ENCODE measurements around the gene MMP24. TPM values are rescaled to one million over a fixed set of nuclear protein-coding genes. Genes with fewer than 3 reads are reported as not detected.

The MMP24 gene
- total and polyA plus RNA-seq, 4 donors, result 0.09 to 0.75 (median 0.42) TPM

DNA sequence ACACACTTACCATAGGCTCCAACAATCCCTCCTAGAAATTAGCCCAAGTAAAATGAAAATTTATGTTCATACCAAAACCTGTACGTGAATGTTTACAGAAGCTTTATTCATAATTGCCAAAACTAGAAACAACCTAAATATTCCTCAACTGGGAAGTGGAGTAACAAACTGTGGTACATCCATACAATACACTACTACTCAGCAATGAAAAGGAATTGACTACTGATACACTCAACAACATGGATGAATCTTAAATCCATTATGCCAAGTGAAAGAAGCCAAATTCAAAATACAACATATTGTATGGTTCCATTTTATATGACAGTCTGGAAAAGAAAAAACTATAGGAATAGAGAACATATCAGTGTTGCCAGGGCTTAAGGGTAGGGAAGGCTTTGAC lies 19.7 kb upstream of the MMP24 start:
- DNase-seq (ENCODE audit: low spot score), result no peak
- H3K27ac ChIP-seq (ENCODE audit: low read depth in 1 of 2, low read length in 2 of 2), result peak overlapping the region in 1 of 2 donors; percentile 5
- no peaks in the 10 kb centered on the region for H3K27me3 ChIP-seq (ENCODE audit: control insufficient read depth in 4 of 4, insufficient read depth in 4 of 4, low read length in 3 of 4)
- 99% methylated on average over 1 of the region's 1 CpG for whole genome bisulfite sequencing
- no peak overlapping the region for H3K9ac ChIP-seq (ENCODE audit: low read depth in 1 of 2, low read length in 2 of 2)
- H3K4me1 ChIP-seq (ENCODE audit: control insufficient read depth in 4 of 4, insufficient read depth in 4 of 4, low read length in 3 of 4), result peaks cover 0 to 9% (median 5%) of the 10 kb centered on the region in 4 donors
- H3K36me3 ChIP-seq (ENCODE audit: control insufficient read depth in 4 of 4, insufficient read depth in 3 of 4, low read depth in 1 of 4, low read length in 3 of 4), result no peaks in the 10 kb centered on the region
- TF ChIP-seq HNF4G (IDR thresholded peaks at IDR 0.05), result no peak
- no peak for TF ChIP-seq FOXA2 (IDR thresholded peaks at IDR 0.05)
- TF ChIP-seq CTCF (IDR thresholded peaks at IDR 0.05; ENCODE audit: low read depth, low read length, missing input control), result no peak
- TF ChIP-seq SP1 (IDR thresholded peaks at IDR 0.05), result no peak
- TF ChIP-seq TAF1 (conservative IDR thresholded peaks at IDR 0.05), result no peak
- no peak for TF ChIP-seq ZBTB33 (IDR thresholded peaks at IDR 0.05)
- no peak for TF ChIP-seq NR2F2 (IDR thresholded peaks at IDR 0.05)
- no peak for TF ChIP-seq EGR1 (IDR thresholded peaks at IDR 0.05; ENCODE audit: low read depth in 2 of 2)
- H3K4me3 ChIP-seq (ENCODE audit: low read depth in 1 of 3, low read length in 3 of 3), result no peak overlapping the region
- H3K9me3 ChIP-seq (ENCODE audit: control insufficient read depth in 4 of 4, low read length in 3 of 4), result no peaks in the 10 kb centered on the region

DNA sequence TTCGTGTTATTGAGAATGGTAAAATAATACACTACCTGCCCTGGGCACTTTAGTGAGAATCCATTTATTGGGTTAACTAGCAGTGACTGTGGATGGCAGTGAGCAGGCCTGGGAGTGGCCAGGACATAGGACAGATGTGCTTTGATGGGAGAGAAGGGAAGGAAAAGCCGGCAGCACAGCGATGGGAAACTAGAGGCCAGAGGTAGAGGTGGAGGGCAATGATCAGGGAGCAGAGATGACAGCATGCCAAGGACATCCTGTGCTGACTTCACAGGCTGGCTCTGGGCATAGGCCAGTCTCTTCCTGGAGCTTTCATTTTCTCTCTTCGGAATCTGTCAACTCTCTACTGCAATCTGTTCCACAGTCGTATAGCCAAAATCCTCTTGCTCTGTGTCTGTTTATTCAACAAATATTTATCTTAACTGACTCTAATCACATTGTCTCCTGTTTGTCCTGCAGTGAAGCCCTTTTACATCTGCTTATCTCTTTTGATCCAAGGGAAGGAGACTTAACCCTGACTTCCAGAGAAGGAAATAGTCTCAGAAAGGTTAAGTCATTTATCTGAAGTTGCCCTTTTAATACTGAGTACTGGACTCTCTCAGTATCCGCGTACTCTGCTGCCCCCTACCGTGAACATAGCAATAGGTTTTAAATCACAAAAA lies 18.4 kb upstream of the MMP24 start:
- H3K4me3 ChIP-seq (ENCODE audit: low read depth in 1 of 3, low read length in 3 of 3), result peak overlapping the region in 2 of 3 donors; percentile 4 to 17
- H3K9ac ChIP-seq (ENCODE audit: low read depth in 1 of 2, low read length in 2 of 2), result peak overlapping the region in 1 of 2 donors; percentile 41
- WGBS, result 11% methylated on average over 8 of the region's 8 CpGs

More for the DNA sequence above, 18.4 kb upstream of the MMP24 start:
- Histone ChIP-seq H3K4me1 (ENCODE audit: control insufficient read depth in 4 of 4, insufficient read depth in 4 of 4, low read length in 3 of 4) (peaks cover 0 to 9% (median 5%) of the 10 kb centered on the region in 4 donors), H3K36me3 (ENCODE audit: control insufficient read depth in 4 of 4, insufficient read depth in 3 of 4, low read depth in 1 of 4, low read length in 3 of 4) (no peaks in the 10 kb centered on the region), H3K9me3 (ENCODE audit: control insufficient read depth in 4 of 4, low read length in 3 of 4) (no peaks in the 10 kb centered on the region), H3K27ac (ENCODE audit: low read depth in 1 of 2, low read length in 2 of 2) (peak overlapping the region; percentile 63 to 66), H3K27me3 (ENCODE audit: control insufficient read depth in 4 of 4, insufficient read depth in 4 of 4, low read length in 3 of 4) (no peaks in the 10 kb centered on the region)
- TF ChIP-seq RAD21 (IDR thresholded peaks at IDR 0.05), result peak; percentile 87 to 92
- TF ChIP-seq JUND (IDR thresholded peaks at IDR 0.05), result peak; percentile 83 to 87
- TF ChIP-seq REST (IDR thresholded peaks at IDR 0.05), result peak; percentile 47
- peak; percentile 82 for TF ChIP-seq CTCF (IDR thresholded peaks at IDR 0.05; ENCODE audit: low read depth, low read length, missing input control)
- no peak for TF ChIP-seq FOXA2 (IDR thresholded peaks at IDR 0.05)
- TF ChIP-seq FOXA1 (IDR thresholded peaks at IDR 0.05), result peak; percentile 60
- peak; percentile 63 for TF ChIP-seq TAF1 (conservative IDR thresholded peaks at IDR 0.05)
- TF ChIP-seq HNF4G (IDR thresholded peaks at IDR 0.05), result peak; percentile 77
- peak; percentile 98 for TF ChIP-seq SP1 (IDR thresholded peaks at IDR 0.05)
- TF ChIP-seq RXRA (IDR thresholded peaks at IDR 0.05), result peak; percentile 94 to 95
- TF ChIP-seq MAX (IDR thresholded peaks at IDR 0.05), result peak; percentile 98
- peak; percentile 89 for TF ChIP-seq ZBTB33 (IDR thresholded peaks at IDR 0.05)
- TF ChIP-seq EGR1 (IDR thresholded peaks at IDR 0.05; ENCODE audit: low read depth in 2 of 2), result peak; percentile 78 to 90
- peak; percentile 92 to 93 for TF ChIP-seq HNF4A (conservative IDR thresholded peaks at IDR 0.05)
- TF ChIP-seq NR2F2 (IDR thresholded peaks at IDR 0.05), result peak; percentile 100
- TF ChIP-seq, protein P1, sequence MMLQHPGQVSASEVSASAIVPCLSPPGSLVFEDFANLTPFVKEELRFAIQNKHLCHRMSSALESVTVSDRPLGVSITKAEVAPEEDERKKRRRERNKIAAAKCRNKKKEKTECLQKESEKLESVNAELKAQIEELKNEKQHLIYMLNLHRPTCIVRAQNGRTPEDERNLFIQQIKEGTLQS (IDR thresholded peaks at IDR 0.05), result peak; percentile 81
- TF ChIP-seq YY1 (IDR thresholded peaks at IDR 0.05), result peak; percentile 89
- peak in 1 of 2 donors; percentile 72 for TF ChIP-seq GABPA (IDR thresholded peaks at IDR 0.05 in 1 of 2, conservative IDR thresholded peaks at IDR 0.05 in 1 of 2)
- DNase-seq (ENCODE audit: low spot score), result peak; percentile 76

Measured in liver (tissue), 9 donors.